GM12864 (cell line): ENCODE data around the gene TEC.
A peak's percentile ranks its signal among the peaks of the same experiment; 100 is the strongest.
"Not testable (repeated sequence)": the region's sequence is repeated elsewhere in the genome, so short reads cannot be mapped to it uniquely, and the experiment has no call there.

Experiments
- DNase-seq: peaks from one replicate; pipeline ENCODE4 v3.0.0-alpha.2; 2011; ENCODE audit warnings: low read depth
- H3K4me3 ChIP-seq: 2 replicates; pipeline ENCODE4 v1.5.1; 2011; ENCODE audit warnings: mild to moderate bottlenecking, low read depth, low read length, control low read depth
- CTCF ChIP-seq: IDR thresholded peaks from 2 replicates; pipeline ENCODE4 v1.5.1; 2011; ENCODE audit warnings: low read depth, mild to moderate bottlenecking, moderate library complexity, low read length, control low read depth, inconsistent platforms; ENCODE audit errors: missing control alignments

Gene TEC

GRCh38 chr4:48268956-48269860, at the start of gene TEC:
TSS of gene TEC (minus strand) at chr4:48269838. CDS start at chr4:48228614, 41,224 bp downstream.
- no peak for TF ChIP-seq CTCF
- DNase-seq: no peak
- peak within 1 kb of the TSS; percentile 98 for H3K4me3 ChIP-seq

- no peak overlapping the region for H3K4me3 ChIP-seq
- TF ChIP-seq CTCF: peak; percentile 77
- peak; percentile 47 for DNase-seq
These were observed 46.3 kb upstream of the TEC start for GRCh38 chr4:48315728-48316630.

GRCh38 chr4:48314746-48315145, 45.1 kb upstream of the TEC start:
- DNase-seq, H3K4me3 ChIP-seq: not testable (repeated sequence)

DNA sequence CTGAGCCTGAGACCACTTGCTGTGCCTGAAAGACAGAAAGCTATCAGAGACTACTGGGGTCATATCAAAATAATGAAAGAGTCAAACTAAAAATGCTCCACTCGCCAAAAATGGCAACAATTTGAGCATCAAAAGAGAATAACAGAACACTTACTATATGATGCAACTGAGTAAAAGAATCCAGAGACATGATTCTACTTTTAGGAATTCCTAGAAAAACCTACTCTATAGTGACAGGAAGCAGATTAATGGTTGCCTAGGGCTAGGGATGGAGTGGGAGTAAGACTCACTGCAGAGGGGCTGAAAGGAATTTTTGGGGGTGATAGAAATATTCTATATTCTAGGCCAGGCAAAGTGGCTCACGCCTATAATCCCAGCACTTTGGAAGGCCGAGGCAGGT, 42.3 kb upstream of the TEC start:
- DNase-seq: no peak
- H3K4me3 ChIP-seq: no peak overlapping the region
- no peak for TF ChIP-seq CTCF

DNA sequence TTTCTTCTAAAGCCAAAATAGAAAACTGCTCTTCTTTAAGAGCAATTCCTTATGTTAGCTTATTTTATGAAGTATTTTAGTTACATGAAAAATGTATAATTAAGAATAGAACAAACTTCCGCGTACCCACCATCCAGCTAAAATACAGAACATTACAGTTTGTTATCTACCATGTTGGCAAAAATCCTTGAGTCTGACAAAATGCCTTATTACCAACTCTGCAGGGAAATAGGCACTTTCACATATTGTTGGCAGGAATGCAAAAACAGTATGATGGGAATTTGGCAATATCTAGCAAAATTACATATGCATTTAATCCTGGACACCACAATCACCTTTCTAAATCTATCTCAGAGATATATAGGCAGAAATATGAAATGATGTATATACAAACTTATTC, 39.3 kb upstream of the TEC start:
- DNase-seq: no peak
- no peak overlapping the region for H3K4me3 ChIP-seq
- TF ChIP-seq CTCF: no peak

DNA sequence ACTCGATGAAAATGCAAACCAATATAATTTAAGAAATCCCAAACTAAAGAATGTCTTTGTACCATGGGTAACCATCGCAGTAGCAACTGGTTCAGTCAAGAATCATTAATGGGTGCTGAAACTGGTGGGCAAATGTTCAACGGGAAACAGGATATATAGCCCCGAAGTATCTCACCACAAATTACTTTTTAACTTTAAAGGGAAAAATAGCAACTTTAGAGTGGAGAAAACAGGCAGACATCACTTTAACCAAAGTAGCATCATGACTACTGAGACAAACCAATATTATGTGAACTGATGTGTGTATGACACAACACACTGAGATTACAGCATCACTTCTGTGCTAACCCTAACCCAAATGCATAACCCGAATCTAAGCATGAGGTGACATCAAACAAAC, 37.9 kb upstream of the TEC start:
- no peak overlapping the region for H3K4me3 ChIP-seq
- DNase-seq: no peak
- TF ChIP-seq CTCF: no peak

- no peak overlapping the region for H3K4me3 ChIP-seq
- DNase-seq: no peak
- no peak for TF ChIP-seq CTCF
These were observed 35.9 kb upstream of the TEC start for GRCh38 chr4:48305508-48305907.
